Fibroblast of lung (primary cell): ENCODE data around the gene AKAP14. TPM values are rescaled to one million over a fixed set of nuclear protein-coding genes. Genes with fewer than 3 reads are reported as not detected.
"Not testable (repeated sequence)": the region's sequence is repeated elsewhere in the genome, so short reads cannot be mapped to it uniquely, and the experiment has no call there.

ENCODE experiments used
- DNase-seq, 2 donors: peaks; one replicate each; pipeline versions ENCODE4 v3.0.0 to v3.0.0-alpha.2; 2010; ENCODE audit warnings: low read depth in 2 of 2
- H2AFZ ChIP-seq: 2 replicates; pipeline ENCODE4 v1.5.1; 2012; ENCODE audit warnings: low read length, control low read depth, inconsistent platforms
- H3K27ac ChIP-seq: 2 replicates; pipeline ENCODE4 v1.5.1; 2011; ENCODE audit warnings: low read length, control low read depth; ENCODE audit not compliant: insufficient read depth
- H3K27me3 ChIP-seq: 2 replicates; pipeline ENCODE4 v1.5.1; 2011; ENCODE audit warnings: mild to moderate bottlenecking, low read length; ENCODE audit not compliant: control insufficient read depth, insufficient read depth
- H3K36me3 ChIP-seq: 2 replicates; pipeline ENCODE4 v1.5.1; 2011; ENCODE audit warnings: low read length; ENCODE audit not compliant: control insufficient read depth, insufficient read depth
- H3K4me1 ChIP-seq: 2 replicates; pipeline ENCODE4 v1.5.1; 2011; ENCODE audit warnings: low read length; ENCODE audit not compliant: control insufficient read depth, insufficient read depth; ENCODE audit errors: extremely low read depth
- H3K4me2 ChIP-seq: 2 replicates; pipeline ENCODE4 v1.5.1; 2011; ENCODE audit warnings: low read length, control low read depth; ENCODE audit not compliant: insufficient read depth; ENCODE audit errors: extremely low read depth
- H3K4me3 ChIP-seq, 4 experiments: fragments of 200-600 bp in 1 of 4; sonication (generic) in 1 of 4; replicated peaks in 1 of 4; 2 replicates each; pipeline ENCODE4 v1.5.1; 2011 to 2016; ENCODE audit warnings: low read length in 4 of 4, low read depth in 3 of 4, mild to moderate bottlenecking in 3 of 4, control low read depth in 2 of 4, inconsistent platforms in 1 of 4, mixed read lengths in 1 of 4; ENCODE audit not compliant: insufficient read depth in 1 of 4; ENCODE audit errors: control extremely low read depth in 1 of 4
- H3K79me2 ChIP-seq: 2 replicates; pipeline ENCODE4 v1.5.1; 2012; ENCODE audit warnings: mild to moderate bottlenecking, low read length, inconsistent platforms; ENCODE audit not compliant: control insufficient read depth, insufficient read depth
- H3K9ac ChIP-seq: 2 replicates; pipeline ENCODE4 v1.5.1; 2011; ENCODE audit warnings: mild to moderate bottlenecking, low read length, control low read depth; ENCODE audit not compliant: insufficient read depth
- H3K9me3 ChIP-seq: 2 replicates; pipeline ENCODE4 v1.5.1; 2012; ENCODE audit warnings: low read depth, low read length; ENCODE audit not compliant: control insufficient read depth, insufficient read depth
- H4K20me1 ChIP-seq: 2 replicates; pipeline ENCODE4 v1.5.1; 2011; ENCODE audit warnings: low read length; ENCODE audit not compliant: control insufficient read depth, insufficient read depth; ENCODE audit errors: extremely low read depth
- EZH2 ChIP-seq: IDR thresholded peaks from 2 replicates; pipeline ENCODE4 v1.5.1; 2012; ENCODE audit warnings: low read length, control low read depth, mild to moderate bottlenecking; ENCODE audit errors: missing control alignments
- polyA plus RNA-seq, 2 donors: library from polyadenylated mRNA; depleted of rRNA in 1 of 2; stranded (reverse) in 1 of 2; unstranded in 1 of 2; fragments of >200 nt; gene quantifications; 2 replicates each; pipeline ENCODE4 v1.2.1, GENCODE V29; 2011 to 2012; ENCODE audit warnings: missing spikeins in 1 of 2
- total RNA-seq: library from RNA; depleted of rRNA; stranded (reverse); fragments of >200 nt; gene quantifications from 2 replicates; pipeline ENCODE4 v1.2.1, GENCODE V29; 2014
- TF ChIP-seq, protein P1 (sequence below), 2 donors: IDR thresholded peaks in 1 of 2; conservative IDR thresholded peaks in 1 of 2; 1 replicate in 1 of 2; 2 replicates in 1 of 2; pipeline ENCODE4 v1.5.1; 2011 to 2012; ENCODE audit warnings: low read length in 2 of 2, control low read depth in 1 of 2, inconsistent platforms in 1 of 2, low read depth in 1 of 2, mild to moderate bottlenecking in 1 of 2

The AKAP14 gene
- total and polyA plus RNA-seq, 2 donors (not counting 1 experiment from before 2014, with no cell fraction given), result not detected

DNA sequence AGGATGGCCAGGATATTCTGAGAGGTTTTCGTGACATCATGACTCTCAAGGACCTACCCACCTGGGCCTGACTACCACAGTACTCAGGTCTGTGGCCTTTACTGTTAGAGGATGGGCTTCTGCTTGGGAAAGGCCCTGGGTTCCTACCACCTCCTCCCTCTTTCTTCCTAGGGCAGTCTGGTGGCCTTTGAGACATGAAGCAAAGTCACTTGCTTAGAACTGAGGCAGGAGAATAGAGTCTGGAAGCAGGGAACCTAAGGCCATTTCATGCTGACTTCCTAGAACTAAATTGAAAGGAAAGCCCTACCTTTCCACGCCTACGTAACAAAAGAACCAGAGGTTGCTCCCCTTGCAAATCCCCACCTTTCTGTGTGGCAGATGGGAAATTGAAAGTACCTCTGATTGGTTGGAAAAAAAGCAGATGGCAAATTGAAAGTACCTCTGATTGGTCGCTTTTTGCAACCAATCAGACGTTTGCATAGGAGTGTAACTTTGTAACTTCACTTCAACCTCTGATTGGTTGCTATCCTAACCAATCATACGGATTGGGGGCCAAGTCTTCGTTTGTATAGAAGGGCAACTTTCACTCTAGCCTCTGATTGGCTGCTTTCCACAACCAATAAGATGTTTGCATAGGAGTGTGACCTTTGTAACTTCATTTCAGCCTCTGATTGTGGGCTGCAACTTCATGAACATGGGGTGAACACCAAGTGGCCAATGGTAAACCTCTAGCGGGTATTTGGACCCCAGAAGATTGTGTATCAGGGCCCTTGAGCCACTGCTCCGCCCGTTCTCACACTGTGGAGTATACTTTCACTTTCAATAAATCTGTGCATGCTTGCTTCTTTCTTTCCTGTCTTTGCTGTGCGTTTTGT lies 9.9 kb upstream of the AKAP14 start:
- H3K27ac ChIP-seq, result no peak overlapping the region
- H2AFZ ChIP-seq, result no peak overlapping the region
- peak in 1 of 2 donors; percentile 45 for DNase-seq
- no peaks in the 10 kb centered on the region for H3K36me3 ChIP-seq
- no peaks in the 10 kb centered on the region for H4K20me1 ChIP-seq
- TF ChIP-seq, protein P1, sequence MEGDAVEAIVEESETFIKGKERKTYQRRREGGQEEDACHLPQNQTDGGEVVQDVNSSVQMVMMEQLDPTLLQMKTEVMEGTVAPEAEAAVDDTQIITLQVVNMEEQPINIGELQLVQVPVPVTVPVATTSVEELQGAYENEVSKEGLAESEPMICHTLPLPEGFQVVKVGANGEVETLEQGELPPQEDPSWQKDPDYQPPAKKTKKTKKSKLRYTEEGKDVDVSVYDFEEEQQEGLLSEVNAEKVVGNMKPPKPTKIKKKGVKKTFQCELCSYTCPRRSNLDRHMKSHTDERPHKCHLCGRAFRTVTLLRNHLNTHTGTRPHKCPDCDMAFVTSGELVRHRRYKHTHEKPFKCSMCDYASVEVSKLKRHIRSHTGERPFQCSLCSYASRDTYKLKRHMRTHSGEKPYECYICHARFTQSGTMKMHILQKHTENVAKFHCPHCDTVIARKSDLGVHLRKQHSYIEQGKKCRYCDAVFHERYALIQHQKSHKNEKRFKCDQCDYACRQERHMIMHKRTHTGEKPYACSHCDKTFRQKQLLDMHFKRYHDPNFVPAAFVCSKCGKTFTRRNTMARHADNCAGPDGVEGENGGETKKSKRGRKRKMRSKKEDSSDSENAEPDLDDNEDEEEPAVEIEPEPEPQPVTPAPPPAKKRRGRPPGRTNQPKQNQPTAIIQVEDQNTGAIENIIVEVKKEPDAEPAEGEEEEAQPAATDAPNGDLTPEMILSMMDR (conservative IDR thresholded peaks at IDR 0.05 in 1 of 2, IDR thresholded peaks at IDR 0.05 in 1 of 2; ENCODE audit: low read depth in 1 of 2, low read length in 2 of 2), result no peak
- TF ChIP-seq EZH2, result no peak
- no peak overlapping the region for H3K4me3 ChIP-seq
- no peaks in the 10 kb centered on the region for H3K79me2 ChIP-seq
- no peaks in the 10 kb centered on the region for H3K9me3 ChIP-seq
- no peaks in the 10 kb centered on the region for H3K4me1 ChIP-seq
- no peak overlapping the region for H3K9ac ChIP-seq
- no peak overlapping the region for H3K4me2 ChIP-seq
- H3K27me3 ChIP-seq, result no peaks in the 10 kb centered on the region

DNA sequence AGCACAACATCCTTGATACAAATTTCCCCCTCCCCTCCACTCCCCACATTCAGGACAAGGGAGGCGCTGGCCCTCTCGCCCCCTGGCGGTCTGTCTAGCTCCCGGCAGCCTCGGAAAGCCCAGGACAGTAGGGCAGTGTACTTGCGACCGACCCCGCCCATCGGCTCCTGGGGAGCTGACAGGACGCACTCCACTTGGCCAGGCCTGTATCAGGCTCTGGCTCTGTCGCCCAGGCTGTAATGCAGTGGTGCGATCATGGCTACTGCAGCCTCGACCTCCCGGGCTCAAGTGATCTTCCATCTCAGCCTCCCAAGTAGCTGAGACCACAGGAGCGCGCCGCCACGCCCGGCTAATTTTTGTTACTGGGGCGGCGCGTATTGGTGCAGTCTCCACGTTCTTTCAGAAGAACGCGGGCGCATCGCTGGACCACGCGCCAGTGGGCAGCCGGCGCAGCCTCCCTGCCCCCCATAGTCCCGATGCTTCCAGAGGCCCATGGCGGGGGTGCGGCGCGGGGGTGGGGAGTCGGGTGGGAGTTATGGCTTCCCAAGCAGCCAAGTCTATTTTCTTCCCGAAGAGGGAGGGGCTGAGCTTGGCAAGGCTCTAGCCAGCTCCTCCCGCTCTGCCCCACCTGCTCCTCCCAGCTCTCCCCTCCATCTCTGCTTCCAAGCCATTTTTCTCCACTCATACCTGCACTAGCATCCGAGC lies 7.8 kb upstream of the AKAP14 start:
- H3K4me1 ChIP-seq, result no peaks in the 10 kb centered on the region
- DNase-seq, result peak; percentile 49 to 51
- no peaks in the 10 kb centered on the region for H3K9me3 ChIP-seq

DNA sequence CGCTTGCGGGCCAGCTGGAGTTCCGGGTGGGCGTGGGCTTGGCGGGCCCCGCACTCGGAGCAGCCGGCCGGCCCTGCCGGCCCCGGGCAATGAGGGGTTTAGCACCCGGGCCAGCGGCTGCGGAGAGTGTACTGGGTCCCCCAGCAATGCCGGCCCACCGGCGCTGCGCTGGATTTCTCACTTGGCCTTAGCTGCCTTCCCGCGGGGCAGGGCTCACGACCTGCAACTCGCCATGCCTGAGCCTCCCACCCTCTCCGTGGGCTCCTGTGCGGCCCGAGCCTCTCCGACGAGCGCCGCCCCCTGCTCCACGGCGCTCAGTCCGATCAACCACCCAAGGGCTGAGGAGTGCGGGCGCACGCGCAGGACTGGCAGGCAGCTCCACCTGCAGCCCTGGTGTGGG lies 5.1 kb upstream of the AKAP14 start:
- not testable (repeated sequence) for H3K9ac ChIP-seq, H3K4me3 ChIP-seq, H3K36me3 ChIP-seq, DNase-seq, H3K4me2 ChIP-seq, H3K27me3 ChIP-seq, H3K27ac ChIP-seq, H3K9me3 ChIP-seq, H3K79me2 ChIP-seq, H3K4me1 ChIP-seq, H2AFZ ChIP-seq, H4K20me1 ChIP-seq

More for the DNA sequence above, 7.8 kb upstream of the AKAP14 start:
- no peaks in the 10 kb centered on the region for H4K20me1 ChIP-seq
- H3K4me2 ChIP-seq, result peak overlapping the region; percentile 35
- no peaks in the 10 kb centered on the region for H3K36me3 ChIP-seq
- no peak overlapping the region for H3K9ac ChIP-seq
- no peak for TF ChIP-seq EZH2
- TF ChIP-seq, protein P1 (conservative IDR thresholded peaks at IDR 0.05 in 1 of 2, IDR thresholded peaks at IDR 0.05 in 1 of 2; ENCODE audit: low read depth in 1 of 2, low read length in 2 of 2), result peak; percentile 42 to 64
- no peak overlapping the region for H3K27ac ChIP-seq
- peak overlapping the region; percentile 55 for H2AFZ ChIP-seq
- H3K27me3 ChIP-seq, result no peaks in the 10 kb centered on the region
- H3K4me3 ChIP-seq, result peak overlapping the region in 2 of 4 experiments; percentile 24 to 33
- H3K79me2 ChIP-seq, result no peaks in the 10 kb centered on the region

DNA sequence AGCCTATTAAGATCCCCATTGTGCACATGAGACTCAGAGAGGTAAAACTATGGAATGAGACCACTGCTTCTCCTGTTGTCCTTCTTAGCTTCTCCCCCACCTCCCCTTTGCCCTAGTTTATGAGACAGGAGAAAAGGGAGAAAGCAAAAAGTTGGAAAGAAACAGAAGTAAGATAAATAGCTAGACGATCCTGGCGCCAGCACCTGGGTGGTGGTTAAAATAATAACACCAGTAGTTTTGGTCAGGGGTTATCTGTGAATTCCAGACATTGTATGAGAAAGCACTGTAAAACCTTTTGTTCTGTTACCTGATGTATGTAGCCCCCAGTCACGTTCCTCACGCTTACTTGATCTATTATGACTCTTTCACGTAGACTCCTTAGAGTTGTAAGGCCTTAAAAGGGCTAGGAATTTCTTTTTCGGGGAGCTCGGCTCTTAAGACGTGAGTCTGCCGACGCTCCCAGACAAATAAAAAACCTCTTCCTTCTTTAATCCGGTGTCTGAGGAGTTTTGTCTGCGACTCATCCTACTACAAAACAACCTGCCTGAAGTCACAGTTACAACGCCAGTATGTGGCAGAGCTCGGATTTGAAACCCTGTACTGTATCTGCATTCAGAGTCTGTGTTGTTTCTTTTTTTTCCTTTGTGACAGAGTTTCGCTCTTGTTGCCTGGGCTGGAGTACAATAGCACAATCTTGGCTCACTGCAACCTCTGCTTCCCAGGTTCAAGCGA lies 3.6 kb upstream of the AKAP14 start:
- not testable (repeated sequence) for H3K4me2 ChIP-seq, H4K20me1 ChIP-seq, H3K79me2 ChIP-seq, H3K4me3 ChIP-seq, H3K36me3 ChIP-seq, H3K9ac ChIP-seq, H3K4me1 ChIP-seq, H3K27me3 ChIP-seq, H3K9me3 ChIP-seq, H3K27ac ChIP-seq, H2AFZ ChIP-seq
- peak in 1 of 2 donors; percentile 31 for DNase-seq
